GM18907 (cell line): Measurements from ENCODE around the gene VPS16.

Experiments
- ATAC-seq: cut with Tn5 transposase; IDR thresholded peaks from one replicate; pipeline ENCODE4 v1.9.1; 2021; ENCODE audit warnings: mild to moderate bottlenecking, moderate library complexity; ENCODE audit not compliant: unreplicated experiment

Gene VPS16

DNA sequence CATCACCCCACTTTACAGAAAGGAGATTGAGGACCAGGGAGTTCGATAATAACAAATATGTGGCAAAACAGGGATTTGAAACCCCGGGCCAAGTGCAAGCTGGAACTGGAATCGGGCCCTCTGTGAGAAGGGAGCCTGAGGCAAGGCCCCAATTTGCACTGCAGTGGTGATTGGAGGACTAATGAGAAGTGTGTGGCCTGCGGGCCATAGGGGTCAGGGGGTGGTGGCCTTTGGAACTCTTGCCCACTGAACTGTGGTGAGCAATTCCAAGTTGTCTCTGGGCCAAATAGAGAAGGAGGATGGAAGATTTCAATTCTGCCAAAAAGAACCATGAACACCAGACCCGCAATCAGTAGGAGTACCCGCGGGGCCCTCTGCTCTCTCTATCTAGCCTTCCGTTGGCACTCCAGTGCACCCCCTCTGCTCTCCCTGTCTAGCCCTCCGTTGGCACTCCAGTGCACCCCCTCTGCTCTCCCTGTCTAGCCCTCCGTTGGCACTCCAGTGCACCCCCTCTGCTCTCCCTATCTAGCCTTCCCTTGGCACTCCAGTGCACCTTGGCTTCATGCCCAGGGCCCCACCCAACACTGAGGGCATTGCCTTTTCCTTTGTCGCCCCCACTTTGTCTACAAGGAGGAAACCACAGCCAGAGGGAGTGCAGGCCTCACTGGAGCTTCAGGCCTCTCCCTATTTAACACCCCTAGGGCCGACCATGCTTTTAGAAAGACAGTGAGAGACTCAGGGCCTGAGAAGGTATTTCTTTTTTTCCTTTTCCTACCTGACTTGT is 26.7 kb downstream of the VPS16 start:
- no peak for ATAC-seq

DNA sequence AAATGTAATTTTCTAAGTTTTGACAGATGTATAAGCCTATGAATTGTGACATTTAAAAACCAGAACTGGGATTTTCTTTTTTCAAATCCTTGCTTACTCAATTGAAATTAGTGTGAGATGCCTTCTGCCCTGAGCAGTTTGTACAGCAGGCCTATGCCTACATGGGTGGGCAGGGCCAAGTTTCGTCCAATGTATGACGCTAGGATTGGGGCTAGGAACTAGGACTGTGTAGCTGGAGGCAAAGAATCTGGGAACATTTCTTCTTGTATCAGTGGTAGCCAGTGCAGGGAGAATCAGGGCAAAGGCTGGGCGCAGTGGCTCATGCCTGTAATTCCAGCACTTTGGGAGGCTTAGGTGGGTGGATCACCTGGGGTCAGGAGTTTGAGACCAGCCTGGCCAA is 28.8 kb downstream of the VPS16 start:
- no peak for ATAC-seq

DNA sequence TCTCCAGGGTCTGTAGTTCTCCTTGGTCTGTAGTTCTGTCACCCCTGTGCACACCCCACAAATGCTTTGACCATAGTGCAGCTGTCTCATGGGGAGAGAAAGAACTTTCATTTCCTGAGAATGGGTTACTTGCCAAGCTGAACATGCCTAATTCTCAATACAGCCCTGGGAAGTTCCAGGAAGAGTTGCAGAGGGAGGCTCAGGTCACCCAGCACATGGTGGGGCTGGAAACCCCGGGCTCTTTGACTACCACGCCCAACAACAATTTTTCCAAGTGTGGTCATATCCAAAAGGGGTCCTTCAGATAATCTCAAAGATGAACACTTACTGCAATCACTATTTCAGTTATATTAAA is 30.5 kb downstream of the VPS16 start:
- no peak for ATAC-seq

GRCh38 chr20:2871661-2872458 is 31.3 kb downstream of the VPS16 start:
- no peak for ATAC-seq

GRCh38 chr20:2872459-2873009 is 32.0 kb downstream of the VPS16 start:
- ATAC-seq: peak; percentile 34

DNA sequence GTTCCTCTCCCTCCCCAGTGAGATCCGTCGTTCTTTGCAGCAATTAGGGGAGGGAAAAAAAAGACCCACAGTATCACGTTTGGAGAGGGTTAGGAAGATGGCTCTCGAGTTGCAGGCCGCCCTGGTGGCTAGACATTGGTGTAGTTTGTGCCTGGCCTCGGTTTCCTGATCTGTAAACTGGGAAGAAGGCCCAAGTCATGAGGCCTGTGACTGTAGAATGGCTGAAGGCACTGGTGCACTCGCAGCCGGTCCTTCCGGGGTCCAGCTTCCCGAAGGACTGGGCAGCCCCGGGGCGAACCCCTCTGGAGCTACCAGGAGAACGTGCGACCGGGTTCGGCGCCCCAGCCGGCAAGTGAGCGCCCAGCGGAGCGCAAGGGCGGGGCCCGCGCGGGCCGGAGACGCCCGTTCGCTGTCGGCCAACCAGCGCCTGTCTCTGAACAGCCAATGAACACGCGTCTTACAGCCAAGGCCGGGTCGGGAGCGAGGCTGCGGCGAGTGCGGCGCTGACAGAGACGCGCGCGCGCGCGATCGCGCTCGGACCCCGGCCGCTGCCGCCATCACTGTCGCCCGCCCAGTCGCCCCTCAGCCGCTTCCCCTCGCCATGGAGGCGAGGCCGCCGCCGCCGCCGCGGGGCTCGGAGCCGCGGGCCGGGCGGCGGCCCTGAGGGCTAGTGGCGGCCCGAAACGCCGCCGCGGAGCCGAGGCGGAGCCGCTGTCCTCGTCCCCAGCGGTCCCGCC is 32.6 kb downstream of the VPS16 start, which contains the start of gene PTPRA:
PTPRA (plus strand) TSS at position 472 of the 737 bp plus-strand sequence. CDS start 90,797 bp downstream, outside the sequence.
- peak; percentile 92 for ATAC-seq

- peak; percentile 48 for ATAC-seq
Measured at GRCh38 chr20:2873747-2874041, 33.1 kb downstream of the VPS16 start.

DNA sequence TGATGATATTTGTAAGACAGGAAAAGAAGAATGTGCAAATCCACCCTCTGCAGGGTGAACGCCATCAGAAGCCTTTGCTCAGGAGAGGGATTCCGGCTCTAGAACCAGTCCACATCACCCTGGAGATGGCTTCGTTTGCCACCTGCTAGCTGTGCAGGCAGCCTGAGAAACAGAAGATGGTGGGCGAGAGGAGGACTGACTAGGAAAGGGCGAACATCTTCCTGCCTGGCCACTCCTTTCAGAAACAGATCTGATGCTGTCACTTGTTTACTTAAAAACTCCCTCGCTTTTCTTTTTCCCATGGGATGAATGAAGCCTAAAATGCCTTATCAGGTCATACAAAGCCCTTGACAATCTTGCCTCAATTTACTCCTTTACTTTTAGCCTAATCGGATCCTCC is 33.9 kb downstream of the VPS16 start:
- no peak for ATAC-seq

DNA sequence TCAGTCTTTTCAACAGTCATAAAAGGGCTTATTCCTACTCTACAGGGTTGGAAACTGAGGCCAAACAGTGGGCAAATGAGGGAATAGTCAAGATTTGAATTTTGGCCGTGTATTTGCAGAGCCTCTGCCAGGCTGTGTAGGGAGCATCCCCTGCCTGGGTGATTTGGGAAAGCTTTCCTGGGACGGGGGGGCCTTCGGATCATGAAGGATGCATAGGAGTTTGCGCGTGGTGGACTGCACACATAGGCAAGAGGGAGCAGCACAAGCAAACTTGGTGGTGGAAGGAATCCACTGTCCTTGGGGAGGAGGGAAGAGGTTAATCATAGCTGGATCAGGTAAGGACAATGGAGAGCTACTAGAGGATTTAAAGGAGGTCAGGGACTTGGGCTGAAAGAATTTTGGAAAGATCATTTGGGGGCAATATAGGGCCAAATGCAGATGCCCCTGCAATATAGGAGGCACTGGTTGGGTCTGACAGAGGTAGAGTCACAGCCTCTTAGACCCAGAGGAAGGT is 35.2 kb downstream of the VPS16 start:
- no peak for ATAC-seq

- ATAC-seq: no peak
Measured at GRCh38 chr20:2878515-2878914, 38.0 kb downstream of the VPS16 start.

DNA sequence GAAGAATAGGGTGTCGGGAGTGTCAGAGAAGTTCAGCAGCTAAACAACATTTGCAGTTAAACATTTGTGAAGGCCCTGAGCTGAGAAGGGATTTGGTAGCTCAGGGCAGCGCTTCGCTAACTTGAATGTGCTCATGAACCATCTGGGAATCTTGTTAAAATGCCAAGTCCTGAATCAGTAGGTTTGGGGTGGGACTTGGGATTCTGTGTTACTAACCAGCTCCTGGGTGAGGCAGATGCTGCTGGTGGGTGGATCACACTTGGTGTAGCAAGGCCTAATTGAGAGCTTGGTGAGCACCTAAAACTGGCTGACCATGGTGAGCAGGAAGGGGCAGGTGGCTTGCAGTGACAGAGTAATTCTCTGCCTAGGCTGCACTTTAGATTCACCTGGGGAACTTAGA is 38.6 kb downstream of the VPS16 start:
- ATAC-seq: no peak

- ATAC-seq: no peak
Measured at GRCh38 chr20:2880650-2881049, 40.1 kb downstream of the VPS16 start.

DNA sequence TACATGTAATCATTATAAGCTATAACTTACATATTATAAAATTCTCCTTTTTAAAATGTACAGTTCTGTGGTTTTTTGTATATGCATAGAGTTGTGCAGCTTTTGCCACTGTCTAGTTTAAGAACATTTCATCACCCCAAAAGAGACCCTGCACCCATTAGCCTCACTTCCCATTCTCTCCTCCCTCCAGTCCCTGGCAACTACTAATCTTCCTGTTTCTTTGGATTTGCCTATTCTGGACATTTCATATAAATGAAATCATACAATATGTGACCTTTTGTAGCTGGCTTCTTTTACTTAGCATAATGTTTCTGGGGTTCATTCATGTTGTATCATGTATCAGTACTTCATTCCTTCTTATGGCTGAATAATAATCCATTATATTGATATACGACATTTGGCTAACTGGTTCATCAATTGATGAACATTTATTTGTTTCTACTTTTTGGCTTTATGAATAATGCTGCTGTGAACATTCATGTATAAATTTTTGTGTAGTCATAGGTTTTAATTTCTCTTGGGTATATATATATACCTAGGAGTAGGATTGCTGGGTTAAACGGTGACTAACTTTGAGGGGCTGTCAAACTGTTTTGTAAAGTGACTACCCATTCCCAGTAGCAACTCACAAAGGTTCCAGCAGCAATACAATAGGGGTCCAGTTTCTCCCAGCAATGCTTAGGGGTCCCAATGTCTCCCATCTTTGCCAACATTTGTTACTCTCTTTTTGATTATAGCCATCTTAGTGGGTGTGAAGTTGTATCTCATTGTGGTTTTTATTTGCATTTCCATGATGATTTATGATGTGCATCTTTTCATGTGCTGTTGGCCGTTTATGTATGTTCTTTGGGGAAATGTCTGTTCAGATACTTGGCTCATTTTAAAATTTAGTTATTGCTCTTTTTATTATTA is 43.4 kb downstream of the VPS16 start:
- no peak for ATAC-seq

GRCh38 chr20:2887715-2888114 is 47.2 kb downstream of the VPS16 start:
- ATAC-seq: no peak

- ATAC-seq: no peak
Measured at GRCh38 chr20:2888224-2888955, 47.8 kb downstream of the VPS16 start.

GRCh38 chr20:2889209-2889608 is 48.7 kb downstream of the VPS16 start:
- no peak for ATAC-seq

DNA sequence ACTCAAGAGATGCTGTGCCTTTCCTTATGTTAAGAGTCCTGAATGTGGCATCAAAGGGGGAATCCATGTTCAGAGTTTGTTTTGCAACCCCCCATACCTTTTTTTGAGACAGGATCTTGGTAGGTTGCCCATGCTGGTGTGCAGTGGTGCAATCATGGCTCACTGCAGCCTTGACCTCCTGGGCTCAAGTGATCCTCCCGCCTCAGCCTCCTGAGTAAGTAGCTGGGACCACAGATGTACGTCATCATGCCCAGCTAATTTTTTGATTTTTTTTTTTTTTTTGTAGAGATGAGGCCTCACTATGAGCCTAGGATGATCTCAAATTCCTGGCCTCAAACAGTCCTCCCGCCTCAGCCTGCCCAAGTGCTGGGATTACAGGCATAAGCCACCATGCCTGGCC is 49.3 kb downstream of the VPS16 start:
- no peak for ATAC-seq

DNA sequence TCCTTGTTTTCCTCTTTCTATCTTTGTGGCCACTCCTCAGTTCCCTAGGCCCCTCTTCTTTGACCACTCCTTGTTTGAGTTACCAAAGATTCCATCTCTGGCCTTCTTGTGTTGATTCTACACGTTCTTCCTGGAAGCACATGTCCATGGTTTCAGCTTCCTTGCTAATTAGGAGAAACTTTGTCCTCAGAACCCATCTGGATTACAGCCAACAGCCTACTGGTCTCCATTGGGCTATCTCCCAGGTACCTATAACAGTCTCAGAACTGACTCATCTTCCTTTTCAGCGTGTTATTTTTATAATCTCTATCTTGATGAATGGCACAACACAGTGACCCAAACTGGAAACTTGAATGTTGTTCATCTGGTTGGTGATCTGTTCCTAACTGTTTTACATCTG is 50.2 kb downstream of the VPS16 start:
- ATAC-seq: no peak

GRCh38 chr20:2891343-2891742 is 50.8 kb downstream of the VPS16 start:
- ATAC-seq: no peak

GRCh38 chr20:2892376-2892775 is 51.8 kb downstream of the VPS16 start:
- ATAC-seq: no peak
